Activated CD4-positive, CD25-positive, alpha-beta regulatory T cell (primary cell): Measurements from ENCODE around the gene BCL2L1.
"Not testable (repeated sequence)": the region's sequence is repeated elsewhere in the genome, so short reads cannot be mapped to it uniquely, and the experiment has no call there.

Source experiments
- DNase-seq, 4 experiments: peaks; one replicate each; lab custom pipeline; 2025; lab: John Stamatoyannopoulos, UW

The BCL2L1 gene

DNA sequence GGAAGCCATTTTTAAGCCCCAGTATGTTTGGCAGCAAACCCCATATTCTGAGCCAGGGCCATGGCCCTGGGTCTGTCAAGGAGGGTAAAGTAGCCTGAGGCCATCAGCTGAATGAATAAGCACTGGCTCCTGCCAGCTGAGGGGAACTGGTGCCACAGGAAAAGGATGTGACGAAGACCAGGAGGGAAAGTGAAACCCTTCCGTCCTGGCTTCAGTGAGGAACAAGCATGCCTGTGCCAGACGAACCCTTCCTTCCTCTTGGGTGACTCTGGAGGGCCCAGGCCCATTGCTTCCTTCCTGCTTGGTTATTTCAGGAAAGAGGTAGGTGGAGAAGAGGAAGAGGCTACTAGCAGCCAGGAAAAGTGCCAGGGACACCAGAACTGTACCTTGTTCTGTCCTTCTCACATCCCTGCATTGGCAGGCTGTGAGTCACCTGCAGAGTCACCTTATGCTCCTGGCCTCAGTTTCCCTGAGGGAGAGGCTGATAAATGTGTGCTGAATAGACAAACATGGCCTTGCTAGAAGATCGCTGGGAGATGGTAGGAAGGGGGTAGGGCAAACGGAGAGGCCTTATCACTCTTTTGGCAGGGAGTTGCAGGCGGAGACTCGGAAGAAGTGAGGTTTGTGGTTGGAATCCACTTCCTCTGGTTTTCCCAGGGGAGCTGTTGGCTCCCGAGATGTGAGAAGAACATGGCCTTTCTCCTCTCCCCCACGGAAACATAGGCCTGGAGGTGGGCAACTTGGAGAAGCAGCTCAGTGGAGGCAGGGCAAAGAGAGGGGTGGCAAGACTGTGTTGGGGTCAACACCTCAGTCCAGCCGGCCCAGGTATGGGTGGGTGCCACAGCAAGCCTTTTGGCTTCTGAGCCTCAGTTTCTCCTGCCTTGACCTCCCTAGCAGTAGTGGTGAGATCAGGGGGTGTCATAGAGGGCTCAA, 47.5 kb downstream of the BCL2L1 start:
- peak in 3 of 4 experiments; percentile 36 to 46 (median 42) for DNase-seq

DNA sequence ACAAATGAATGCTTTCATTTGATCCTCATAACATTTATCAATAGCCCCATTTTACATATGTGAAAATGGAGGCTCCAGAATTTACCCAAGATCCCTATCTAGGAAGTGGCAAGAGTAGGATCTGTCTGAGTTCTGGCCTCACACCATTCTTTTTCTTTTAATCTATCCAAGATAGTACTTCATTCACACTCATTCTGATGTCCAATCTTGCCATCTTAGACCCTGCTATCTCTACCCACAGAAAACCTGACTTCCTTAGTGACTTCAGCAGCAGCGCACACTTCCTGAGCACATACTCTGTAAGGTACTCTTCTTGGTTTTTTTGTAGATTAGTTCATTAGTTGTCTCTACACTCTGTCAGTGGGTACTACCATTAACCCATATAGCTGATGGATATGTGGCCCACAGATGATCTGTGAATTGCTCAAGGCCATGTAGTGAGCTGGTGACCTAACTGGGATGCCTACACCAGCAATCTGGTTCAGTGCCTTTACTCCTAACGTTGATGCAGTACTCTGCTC, 48.7 kb downstream of the BCL2L1 start:
- DNase-seq: no peak

- no peak for DNase-seq
Observed at GRCh38 chr20:31673435-31673834, 49.2 kb downstream of the BCL2L1 start.

- no peak for DNase-seq
Observed at GRCh38 chr20:31671324-31671723, 51.3 kb downstream of the BCL2L1 start.

- DNase-seq: no peak
Observed at GRCh38 chr20:31670371-31671228, 52.1 kb downstream of the BCL2L1 start.

- no peak for DNase-seq
Observed at GRCh38 chr20:31669876-31670275, 52.8 kb downstream of the BCL2L1 start.

DNA sequence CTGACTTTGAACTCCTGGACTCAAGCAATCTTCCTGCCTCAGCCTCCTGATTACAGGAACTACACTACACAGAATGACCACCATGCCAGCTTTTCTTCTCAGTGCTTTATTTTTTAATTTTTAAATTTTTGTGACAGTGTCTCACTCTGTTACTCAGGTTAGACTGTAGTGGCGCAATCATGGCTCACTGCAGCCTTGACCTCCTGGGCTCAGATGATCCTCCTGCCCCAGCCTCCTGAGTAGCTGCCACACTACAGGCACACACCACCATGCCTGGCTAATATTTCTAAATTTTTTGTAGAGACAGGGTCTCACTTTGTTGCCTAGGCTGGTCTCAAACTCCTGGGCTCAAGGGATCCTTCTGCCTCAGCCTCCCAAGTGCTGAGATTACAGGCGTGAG, 53.7 kb downstream of the BCL2L1 start:
- DNase-seq: not testable (repeated sequence)

DNA sequence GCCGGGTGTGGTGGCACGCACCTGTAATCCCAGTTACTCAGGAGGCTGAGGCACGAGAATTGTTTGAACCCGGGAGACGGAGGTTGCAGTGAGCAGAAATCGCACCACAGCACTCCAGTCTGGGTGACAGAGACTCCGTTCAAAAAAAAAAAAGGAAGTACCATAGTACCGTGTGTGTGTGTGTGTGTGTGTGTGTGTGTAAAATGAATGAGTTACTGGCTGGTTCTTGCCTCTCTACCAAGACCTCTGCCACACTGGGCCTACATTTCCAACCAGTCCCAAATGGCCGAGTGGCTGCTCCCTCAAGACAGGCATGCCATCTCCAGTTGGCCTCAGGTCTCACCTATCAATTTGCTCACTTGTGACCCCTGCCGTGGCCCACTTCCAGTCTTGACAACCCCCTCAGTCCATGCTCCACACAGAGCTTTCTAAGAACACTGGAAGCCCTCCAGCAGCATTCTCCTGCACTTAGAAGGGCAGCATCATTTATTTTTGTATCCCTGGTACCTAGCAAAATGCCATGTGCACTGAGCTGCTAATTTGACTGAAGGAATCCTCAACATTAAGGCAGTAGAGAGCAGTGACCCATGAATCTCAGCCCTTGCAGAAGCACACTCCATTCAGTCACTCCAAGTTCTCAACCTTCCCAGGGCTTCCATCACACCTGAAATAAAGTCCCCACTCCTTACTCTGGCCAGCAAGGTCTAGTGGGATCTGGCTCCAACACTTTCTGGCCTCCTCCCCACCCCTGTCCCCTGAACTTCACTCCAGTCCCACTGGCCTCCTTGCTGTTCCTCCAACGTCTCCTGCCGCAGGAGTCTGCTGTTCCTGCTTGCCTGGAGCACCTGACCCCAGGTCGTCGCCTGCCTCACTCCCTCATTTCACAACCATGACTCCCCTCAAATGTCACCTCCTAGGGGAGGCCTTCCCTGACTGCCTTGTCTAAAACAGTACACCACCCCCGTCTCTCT, 55.1 kb downstream of the BCL2L1 start:
- DNase-seq: no peak

DNA sequence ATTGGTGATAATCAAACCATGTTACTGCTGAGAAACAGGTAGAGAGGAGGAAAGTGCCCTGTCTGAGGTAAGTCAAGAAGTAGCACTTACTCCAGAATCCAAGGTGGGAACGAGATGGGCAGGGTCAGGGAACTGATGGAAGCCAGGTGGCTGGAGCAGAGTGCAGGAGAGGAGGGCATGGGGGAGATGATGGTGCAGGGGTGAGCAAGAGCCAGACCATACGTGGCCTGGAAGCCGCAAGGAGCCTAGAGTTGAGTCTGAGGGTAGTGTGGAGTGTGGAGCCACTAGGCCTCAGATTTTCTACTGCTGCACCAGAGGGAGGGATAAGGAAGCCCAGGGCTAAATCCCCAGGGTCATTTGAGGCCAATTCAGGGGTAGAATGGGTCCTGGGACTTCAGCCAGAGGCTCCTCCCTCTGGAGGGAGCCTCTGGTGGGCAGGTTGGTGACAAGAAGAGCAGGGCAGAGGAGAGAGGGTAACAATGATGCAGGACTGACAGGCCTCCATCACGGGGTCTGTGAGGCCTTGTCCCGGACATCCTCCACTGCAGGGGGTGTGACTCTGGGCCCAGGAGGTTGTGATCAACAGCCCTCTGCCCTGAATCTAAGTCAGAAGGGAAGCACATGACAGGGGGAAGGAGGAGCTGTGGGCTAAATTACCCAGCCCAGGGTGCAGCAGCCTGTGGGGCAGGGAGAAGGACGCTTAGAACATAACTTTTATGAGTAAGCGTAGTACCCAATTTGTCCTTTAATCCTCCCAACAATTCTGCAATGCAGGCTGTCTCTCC, 56.2 kb downstream of the BCL2L1 start:
- DNase-seq: peak in 1 of 4 experiments; percentile 13

GRCh38 chr20:31665753-31666152, 56.9 kb downstream of the BCL2L1 start:
- no peak for DNase-seq

- DNase-seq: no peak
Observed at GRCh38 chr20:31664696-31665354, 57.8 kb downstream of the BCL2L1 start.

GRCh38 chr20:31663838-31664695, 58.6 kb downstream of the BCL2L1 start:
- DNase-seq: no peak

DNA sequence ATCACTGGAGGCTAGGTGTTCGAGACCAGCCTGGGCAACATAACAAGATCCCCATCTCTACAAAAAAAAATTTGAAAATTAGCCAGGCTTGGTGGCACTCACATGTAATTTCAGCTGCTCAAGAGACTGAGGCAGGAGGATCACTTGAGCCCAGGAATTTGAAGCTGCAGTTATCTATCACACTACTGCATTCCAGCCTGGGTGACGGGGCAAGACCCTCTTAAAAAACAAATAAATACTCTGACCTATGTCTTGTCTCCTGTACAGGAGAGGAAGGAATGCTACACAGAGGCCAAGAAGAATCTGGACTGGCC, 59.2 kb downstream of the BCL2L1 start:
- no peak for DNase-seq

- no peak for DNase-seq
Observed at GRCh38 chr20:31662372-31662854, 60.3 kb downstream of the BCL2L1 start.

DNA sequence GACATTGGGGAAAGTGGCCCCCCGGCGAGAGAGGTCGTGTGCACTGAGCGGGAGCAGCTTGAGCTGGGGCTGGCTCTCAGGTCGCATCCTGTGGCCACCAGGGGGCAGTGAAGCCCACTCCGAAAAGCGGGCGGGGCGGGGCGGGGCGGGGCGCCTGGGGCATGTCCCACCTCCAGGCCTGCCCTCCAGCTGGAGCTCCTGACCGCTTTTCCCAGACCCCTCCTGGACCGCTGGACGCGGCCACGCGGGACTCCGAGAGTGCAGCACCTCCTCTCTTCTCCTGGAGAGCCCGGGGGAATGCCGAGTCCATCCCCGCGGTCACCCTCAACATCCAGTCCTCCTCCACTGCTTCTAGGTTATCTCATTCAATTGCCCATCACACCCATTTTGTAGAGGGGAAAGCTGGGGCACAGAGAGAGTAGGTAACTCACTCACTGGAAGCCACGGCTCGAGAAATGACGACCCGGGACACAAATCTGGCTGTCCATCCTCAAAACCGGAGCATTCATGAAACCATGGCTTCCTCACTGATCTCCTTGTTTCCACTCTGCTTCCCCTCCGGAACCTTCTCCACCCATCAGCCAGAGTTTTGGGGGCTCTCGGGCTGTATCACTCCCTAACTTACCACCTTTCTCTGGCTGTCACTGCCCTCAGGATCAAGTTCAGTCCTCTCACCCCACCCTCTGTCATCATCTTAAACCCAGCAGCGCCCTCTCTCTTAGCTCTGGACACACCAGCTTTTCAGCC, 60.9 kb downstream of the BCL2L1 start:
- DNase-seq: peak; percentile 69 to 74 (median 71)

DNA sequence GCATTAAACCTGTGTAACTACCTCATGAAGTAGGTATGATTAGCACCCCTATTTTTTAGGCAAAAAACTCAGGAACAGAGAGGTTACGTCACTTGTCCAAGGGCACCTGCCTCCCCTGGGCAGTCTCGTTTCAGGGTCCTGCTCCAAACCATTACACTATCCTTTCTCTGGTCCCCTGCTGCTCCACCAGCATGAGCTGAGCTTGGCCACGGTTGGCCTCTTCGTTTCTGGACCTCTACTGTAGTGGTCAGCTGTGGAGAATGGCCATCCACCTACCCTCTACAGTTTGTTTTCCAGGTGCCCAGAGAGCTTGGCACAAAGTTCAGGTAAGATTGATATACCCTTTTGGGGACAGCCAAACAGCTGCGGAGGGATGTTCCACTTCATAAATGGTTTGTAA, 68.1 kb downstream of the BCL2L1 start:
- DNase-seq: no peak

- DNase-seq: no peak
Observed at GRCh38 chr20:31653561-31653960, 69.1 kb downstream of the BCL2L1 start.

DNA sequence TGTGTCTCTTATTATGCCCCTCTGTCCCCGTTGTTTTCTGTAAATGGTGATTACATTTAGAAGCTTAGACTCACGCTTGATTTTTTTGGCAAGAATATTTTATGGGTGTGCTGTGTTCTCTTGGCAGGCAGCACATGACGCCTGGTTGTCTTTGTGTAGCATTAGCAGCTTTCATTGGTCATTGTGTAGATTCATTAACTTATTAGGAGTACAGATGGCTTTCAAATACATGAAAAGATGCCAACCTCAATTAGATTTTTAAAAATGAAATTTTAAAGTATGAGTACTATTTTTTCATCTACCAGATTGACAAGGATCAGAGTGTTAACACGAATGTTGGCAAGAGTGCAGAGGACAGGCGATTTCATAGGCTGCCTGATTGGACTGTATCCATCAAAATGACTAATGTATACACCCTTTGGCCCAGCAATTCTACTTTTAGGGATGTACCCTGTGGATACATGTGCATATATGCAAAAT, 69.7 kb downstream of the BCL2L1 start:
- DNase-seq: no peak
